ENCODE measurements around the gene BRI3.

GRCh38 chr7:98321301-98321700 is 39.8 kb downstream of the BRI3 start:
- no peak for TF ChIP-seq EZH2 (IDR thresholded peaks at IDR 0.05; ENCODE audit: borderline replicate concordance, low read length)
- TF ChIP-seq CTCF (IDR thresholded peaks at IDR 0.05; ENCODE audit: low read length), result no peak

All from OCI-LY1 (cell line).